GM18502 (cell line): ENCODE results near the gene PCDHGA3.
"Not testable (repeated sequence)": the region's sequence is repeated elsewhere in the genome, so short reads cannot be mapped to it uniquely, and the experiment has no call there.

Source experiments
- ATAC-seq: cut with Tn5 transposase; IDR thresholded peaks from one replicate; pipeline ENCODE4 v1.9.1; 2021; ENCODE audit warnings: mild to moderate bottlenecking; ENCODE audit not compliant: unreplicated experiment, poor library complexity

Gene PCDHGA3

GRCh38 chr5:141375444-141376155, 32.0 kb downstream of the PCDHGA3 start:
- ATAC-seq = not testable (repeated sequence)

GRCh38 chr5:141382469-141383294, 39.1 kb downstream of the PCDHGA3 start, which contains the start of gene PCDHGA7:
PCDHGA7 (plus strand) TSS chr5:141382742; CDS start chr5:141382900, 158 bp downstream.
- no peak for ATAC-seq

- ATAC-seq = no peak
Measured at GRCh38 chr5:141383345-141383744, 39.7 kb downstream of the PCDHGA3 start.

GRCh38 chr5:141384471-141385267, 41.0 kb downstream of the PCDHGA3 start:
- ATAC-seq = no peak

- ATAC-seq = peak; percentile 97
Measured at GRCh38 chr5:141387557-141388311, 44.1 kb downstream of the PCDHGA3 start, which contains the start of gene PCDHGB4. PCDHGB4 (plus strand) TSS chr5:141387698; CDS start chr5:141387885, 187 bp downstream.

- no peak for ATAC-seq
Measured at GRCh38 chr5:141388661-141389060, 45.0 kb downstream of the PCDHGA3 start.

GRCh38 chr5:141389153-141390042, 45.8 kb downstream of the PCDHGA3 start:
- no peak for ATAC-seq

- ATAC-seq = no peak
Measured at GRCh38 chr5:141392429-141393198, 49.0 kb downstream of the PCDHGA3 start, which contains the start of gene PCDHGA8. PCDHGA8 (plus strand) TSS chr5:141392633; CDS start chr5:141392814, 181 bp downstream.

GRCh38 chr5:141393267-141393666, 49.6 kb downstream of the PCDHGA3 start:
- ATAC-seq = no peak

GRCh38 chr5:141394401-141395187, 51.0 kb downstream of the PCDHGA3 start:
- not testable (repeated sequence) for ATAC-seq
